ENCODE results near the gene CYP4F11. TPM values are rescaled to one million over a fixed set of nuclear protein-coding genes. Genes with fewer than 3 reads are reported as not detected.

The CYP4F11 gene
- total RNA-seq, 1 experiment from 2014 or later = not detected

DNA sequence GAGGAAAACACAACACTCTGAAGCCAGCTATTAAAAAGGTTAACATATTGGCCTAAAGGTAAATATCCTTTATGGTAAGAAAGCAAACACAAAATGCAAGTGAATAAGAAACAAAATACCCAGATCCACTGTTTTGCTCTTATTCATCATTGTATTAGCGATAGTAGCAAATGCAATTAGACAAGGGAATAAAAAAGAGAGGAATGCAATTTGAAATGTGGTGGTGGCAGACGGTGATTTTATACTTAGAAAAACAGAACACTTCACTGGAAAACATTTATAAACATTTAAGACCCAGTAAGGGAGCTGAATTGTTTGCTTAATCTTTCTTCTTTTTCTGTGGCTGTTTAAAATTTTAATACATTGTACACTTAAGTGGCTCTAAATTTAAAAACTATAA lies 19.2 kb downstream of the CYP4F11 start:
- no peak overlapping the region for H3K9ac ChIP-seq (ENCODE audit: extremely low read depth, insufficient read length, low read length)
- H3T11ph ChIP-seq (ENCODE audit: low read length) = no peak overlapping the region
- no peak overlapping the region for H2BK20ac ChIP-seq (ENCODE audit: low read depth, low read length, poor library complexity, severe bottlenecking)
- H3K4me1 ChIP-seq (ENCODE audit: insufficient read depth, low read length) = no peaks in the 10 kb centered on the region
- no peak overlapping the region for H2BK15ac ChIP-seq (ENCODE audit: low read depth, low read length)
- Mint-ChIP-seq H3K36me3 (ENCODE audit: insufficient read depth in 1 of 3, low read depth in 3 of 3) (peaks cover 0 to 31% (median 2%) of the 10 kb centered on the region in 3 experiments; a peak in 5 of 7 replicates), H3K4me3 (no peak overlapping the region), H3K9me3 (peaks cover 85 to 87% of the 10 kb centered on the region in 2 experiments), H3K27me3 (ENCODE audit: low read depth) (peaks cover 3% of the 10 kb centered on the region; the same call in 1 of the 2 replicates), H3K4me1 (no peaks in the 10 kb centered on the region), H3K27ac (no peak overlapping the region)
- no peak for DNase-seq
- H3K14ac ChIP-seq (ENCODE audit: insufficient read depth, low read length) = no peak overlapping the region
- H3K23ac ChIP-seq (ENCODE audit: insufficient read length, low read depth, low read length) = no peak overlapping the region
- no peak overlapping the region for H4K8ac ChIP-seq (replicated peaks; ENCODE audit: insufficient read length, low read depth, low read length)
- no peak overlapping the region for H2AFZ ChIP-seq (ENCODE audit: low read length)
- H3K23me2 ChIP-seq (ENCODE audit: insufficient read length, low read depth, low read length, poor library complexity, severe bottlenecking) = no peaks in the 10 kb centered on the region
- H2BK5ac ChIP-seq (ENCODE audit: insufficient read length, low read length) = no peak overlapping the region
- H3K4me2 ChIP-seq (ENCODE audit: insufficient read depth, insufficient read length, low read length) = no peak overlapping the region
- H2AK5ac ChIP-seq (ENCODE audit: insufficient read length, low read length) = no peak overlapping the region
- no peaks in the 10 kb centered on the region for H3K79me1 ChIP-seq (ENCODE audit: insufficient read depth, low read depth, low read length, poor library complexity, severe bottlenecking)
- H4K91ac ChIP-seq (ENCODE audit: insufficient read length, low read depth, low read length) = no peak overlapping the region
- H3K27ac ChIP-seq (ENCODE audit: insufficient read length, low read depth, low read length) = no peak overlapping the region
- peaks cover 70% of the 10 kb centered on the region for H3K9me3 ChIP-seq (ENCODE audit: control insufficient read depth, low read depth, low read length)
- no peaks in the 10 kb centered on the region for H4K20me1 ChIP-seq (ENCODE audit: control insufficient read depth, insufficient read depth, insufficient read length)
- no peak overlapping the region for H3K56ac ChIP-seq (ENCODE audit: insufficient read length, low read depth, low read length)
- TF ChIP-seq, protein P1, sequence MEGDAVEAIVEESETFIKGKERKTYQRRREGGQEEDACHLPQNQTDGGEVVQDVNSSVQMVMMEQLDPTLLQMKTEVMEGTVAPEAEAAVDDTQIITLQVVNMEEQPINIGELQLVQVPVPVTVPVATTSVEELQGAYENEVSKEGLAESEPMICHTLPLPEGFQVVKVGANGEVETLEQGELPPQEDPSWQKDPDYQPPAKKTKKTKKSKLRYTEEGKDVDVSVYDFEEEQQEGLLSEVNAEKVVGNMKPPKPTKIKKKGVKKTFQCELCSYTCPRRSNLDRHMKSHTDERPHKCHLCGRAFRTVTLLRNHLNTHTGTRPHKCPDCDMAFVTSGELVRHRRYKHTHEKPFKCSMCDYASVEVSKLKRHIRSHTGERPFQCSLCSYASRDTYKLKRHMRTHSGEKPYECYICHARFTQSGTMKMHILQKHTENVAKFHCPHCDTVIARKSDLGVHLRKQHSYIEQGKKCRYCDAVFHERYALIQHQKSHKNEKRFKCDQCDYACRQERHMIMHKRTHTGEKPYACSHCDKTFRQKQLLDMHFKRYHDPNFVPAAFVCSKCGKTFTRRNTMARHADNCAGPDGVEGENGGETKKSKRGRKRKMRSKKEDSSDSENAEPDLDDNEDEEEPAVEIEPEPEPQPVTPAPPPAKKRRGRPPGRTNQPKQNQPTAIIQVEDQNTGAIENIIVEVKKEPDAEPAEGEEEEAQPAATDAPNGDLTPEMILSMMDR (conservative IDR thresholded peaks at IDR 0.05) = no peak
- H4K5ac ChIP-seq (ENCODE audit: insufficient read length, low read depth, low read length) = no peak overlapping the region
- H2BK12ac ChIP-seq (ENCODE audit: insufficient read length, low read depth, low read length) = no peak overlapping the region
- H3K79me2 ChIP-seq (ENCODE audit: insufficient read depth, low read length) = no peaks in the 10 kb centered on the region
- H3K27me3 ChIP-seq (ENCODE audit: insufficient read depth, low read length) = no peaks in the 10 kb centered on the region
- no peak overlapping the region for H2BK120ac ChIP-seq (ENCODE audit: low read depth, low read length, poor library complexity, severe bottlenecking)
- no peak overlapping the region for H3K4ac ChIP-seq (ENCODE audit: low read depth, low read length)
- no peak overlapping the region for H3K18ac ChIP-seq (ENCODE audit: insufficient read length, low read depth, low read length)
- no CpG with 5 or more reads among the region's 2 CpGs for WGBS (ENCODE audit: extremely low coverage, insufficient read length, low lambda C conversion rate)
